Ureter (tissue), 1 donor: Measurements from ENCODE around the gene MICAL3. TPM values are rescaled to one million over a fixed set of nuclear protein-coding genes. Genes with fewer than 3 reads are reported as not detected.
"Not testable (repeated sequence)": the region's sequence is repeated elsewhere in the genome, so short reads cannot be mapped to it uniquely, and the experiment has no call there.

Experiments used
- DNase-seq: peaks from one replicate; pipeline ENCODE4 v3.0.0-alpha.2; 2020; ENCODE audit warnings: low spot score
- total RNA-seq: library from RNA; stranded (reverse); gene quantifications from one replicate; pipeline ENCODE4 v1.2.4, GENCODE V29; 2023
- donor health status: DM: yes; HTN: yes; CAD: no.

MICAL3 gene
- total RNA-seq, 1 donor from 2014 or later, result 67.1 TPM

DNA sequence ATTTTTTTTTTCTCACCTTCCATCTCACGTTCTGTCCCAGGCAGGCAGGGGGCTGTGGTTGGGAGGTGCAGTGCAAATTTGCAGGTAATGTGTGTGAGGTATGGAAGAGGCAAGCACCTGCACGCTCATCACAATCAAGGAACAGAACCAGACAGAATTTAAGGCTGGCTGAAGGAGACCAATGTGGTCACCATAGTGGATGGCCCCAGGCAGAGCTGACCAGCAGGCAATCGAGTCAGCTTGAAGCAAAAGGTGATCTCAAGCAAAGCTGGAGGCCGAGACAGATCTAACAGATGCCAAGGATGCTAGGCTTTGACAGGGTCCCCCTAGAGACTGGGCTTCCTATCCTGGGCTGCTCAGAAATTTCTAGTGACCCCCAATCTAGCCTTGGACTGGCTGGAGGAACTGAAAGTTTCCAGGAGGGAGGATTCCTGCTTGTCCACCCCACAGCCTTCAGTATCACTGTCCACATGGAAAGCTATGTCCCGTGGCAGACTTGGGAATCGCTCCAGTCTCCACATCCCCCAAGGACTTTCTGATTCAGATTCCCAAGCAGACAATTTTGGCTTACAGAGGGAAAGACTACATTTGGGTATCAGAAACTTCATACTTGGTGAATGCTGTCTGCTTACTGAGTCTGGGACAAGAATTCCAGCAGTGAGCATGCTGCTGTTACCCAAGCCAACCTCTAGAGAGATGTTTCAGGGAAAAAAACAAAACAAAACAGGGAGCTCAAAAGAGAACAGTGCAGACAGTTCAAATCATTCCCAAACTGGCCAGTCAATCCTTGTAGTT lies 9.0 kb upstream of the MICAL3 start:
- DNase-seq, result no peak

DNA sequence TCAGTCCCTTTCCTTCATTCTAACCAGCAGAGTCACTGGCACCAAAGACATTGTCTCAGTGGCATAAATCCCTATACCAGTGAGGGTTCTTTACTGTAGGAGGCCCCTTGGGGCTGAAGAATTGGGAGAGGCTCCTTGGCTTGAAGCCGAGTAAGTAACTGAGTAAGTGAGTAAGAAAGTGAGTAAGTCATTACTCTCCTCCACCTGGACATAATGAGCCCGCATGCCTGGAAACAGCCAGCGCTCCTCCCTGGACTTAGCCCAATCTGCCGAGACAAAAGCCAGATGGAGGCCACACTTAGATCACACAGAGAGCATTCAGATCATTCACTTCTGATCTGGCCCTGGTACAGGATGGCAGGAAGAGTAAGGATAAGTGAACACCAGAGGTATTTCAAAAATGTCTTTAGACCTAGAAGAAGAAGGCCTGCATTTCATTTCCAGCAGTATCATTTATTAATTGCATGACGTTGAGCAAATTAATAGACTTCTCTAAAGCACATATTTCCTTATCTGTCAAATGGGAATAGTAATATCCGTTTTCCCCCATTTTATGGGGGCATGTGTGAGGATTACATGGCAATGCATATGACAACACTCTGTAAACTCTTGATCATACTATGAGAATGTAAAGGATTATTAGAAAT lies 8.2 kb upstream of the MICAL3 start:
- no peak for DNase-seq

- no peak for DNase-seq
Observed at GRCh38 chr22:18031695-18032454, 7.5 kb upstream of the MICAL3 start.

- no peak for DNase-seq
Observed at GRCh38 chr22:18029686-18030267, 5.4 kb upstream of the MICAL3 start.

DNA sequence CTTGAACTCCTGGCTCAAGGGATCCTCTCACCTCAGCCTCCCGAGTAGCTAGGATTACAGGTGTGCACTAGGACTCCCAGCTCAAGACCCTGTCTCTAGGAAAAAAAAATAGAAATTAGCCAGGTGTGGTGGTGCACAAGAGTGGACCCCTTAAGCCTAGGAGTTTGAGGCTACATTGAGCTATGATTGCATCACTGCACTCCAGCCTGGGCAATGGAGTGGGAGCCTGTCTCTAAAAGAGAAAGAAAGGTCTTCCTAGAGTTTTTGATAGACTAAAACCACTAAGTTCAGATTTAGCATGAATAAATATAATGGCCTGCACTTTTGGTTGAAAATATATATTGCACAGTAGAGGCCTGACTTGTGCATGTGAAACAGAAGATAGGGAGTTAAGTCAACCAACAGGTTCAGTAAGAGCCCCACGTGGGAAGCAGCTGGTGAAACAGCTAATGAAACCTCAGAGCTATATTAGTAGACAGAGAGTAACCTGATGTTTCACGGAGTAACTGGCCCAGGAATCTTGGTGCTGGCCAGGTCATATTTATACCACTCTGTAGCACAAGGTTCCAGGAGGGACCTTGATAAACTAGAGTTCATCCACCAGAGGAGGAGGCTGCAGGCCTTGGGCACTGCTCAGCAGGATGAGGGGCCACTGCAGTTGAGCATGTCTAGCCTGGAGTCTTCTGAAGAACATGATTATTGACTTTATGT lies 4.6 kb upstream of the MICAL3 start:
- no peak for DNase-seq

- not testable (repeated sequence) for DNase-seq
Observed at GRCh38 chr22:18025898-18026297, 1.5 kb upstream of the MICAL3 start.

GRCh38 chr22:18024956-18025720 lies 777 bp upstream of the MICAL3 start:
- no peak for DNase-seq

DNA sequence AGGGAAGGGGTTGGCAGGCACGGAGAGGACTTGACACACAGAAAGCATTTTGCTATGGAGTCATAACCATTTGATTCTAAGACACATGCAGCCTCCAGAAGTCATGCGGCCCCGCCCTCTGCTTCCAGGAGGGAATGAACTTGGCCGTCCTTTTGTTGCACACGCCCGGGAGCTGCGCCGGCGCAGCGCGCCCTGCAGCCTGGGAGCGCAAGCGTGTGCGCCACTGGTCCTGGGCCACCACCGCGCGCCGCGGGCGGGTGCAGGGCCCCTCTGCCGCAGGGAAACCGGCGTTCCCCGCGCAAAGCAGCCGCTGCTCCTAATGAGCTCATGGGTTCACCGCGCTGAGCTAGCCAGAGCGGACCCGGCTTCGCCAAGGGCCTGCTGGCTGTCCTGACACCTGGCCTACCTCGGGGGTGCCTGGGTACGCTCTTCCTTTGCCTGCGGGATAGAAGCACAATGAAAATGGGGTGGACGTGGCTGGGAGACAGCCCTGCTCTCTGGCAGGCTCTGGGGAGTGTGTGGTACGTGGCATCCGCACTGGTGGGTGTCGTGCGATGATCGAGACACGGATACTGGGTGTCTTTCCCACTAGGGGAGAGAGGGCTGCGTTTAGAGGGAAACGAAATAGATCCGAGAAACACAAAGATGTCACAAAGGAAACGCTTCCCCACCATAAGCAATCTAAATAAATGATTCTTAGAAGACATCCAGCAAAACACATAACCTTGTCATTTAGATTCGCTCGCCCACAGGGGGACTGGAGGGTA lies 669 bp downstream of the MICAL3 start:
- DNase-seq, result peak; percentile 74

GRCh38 chr22:18022876-18023275 lies 1.5 kb downstream of the MICAL3 start:
- DNase-seq, result no peak

DNA sequence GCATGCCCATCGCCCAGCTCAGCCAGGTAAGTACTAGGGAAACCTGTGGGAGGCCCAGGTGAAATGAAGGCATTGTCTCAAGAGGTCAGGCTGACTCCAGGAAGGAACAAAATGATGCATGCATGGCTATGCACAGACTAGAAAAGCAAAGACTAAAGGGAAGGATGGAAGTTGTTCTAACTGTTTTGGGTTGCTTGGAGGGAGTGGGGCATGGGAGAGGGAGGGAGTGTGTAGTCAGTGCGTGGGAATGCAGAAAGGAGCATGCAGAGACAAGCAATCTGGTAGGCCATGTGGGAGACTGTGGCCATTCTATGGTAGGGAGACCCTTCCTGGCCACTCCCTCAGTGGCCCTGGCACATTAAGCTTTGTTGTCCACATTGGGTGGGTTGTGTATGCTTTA lies 2.9 kb downstream of the MICAL3 start:
- DNase-seq, result no peak

- not testable (repeated sequence) for DNase-seq
Observed at GRCh38 chr22:18020743-18021142, 3.6 kb downstream of the MICAL3 start.

DNA sequence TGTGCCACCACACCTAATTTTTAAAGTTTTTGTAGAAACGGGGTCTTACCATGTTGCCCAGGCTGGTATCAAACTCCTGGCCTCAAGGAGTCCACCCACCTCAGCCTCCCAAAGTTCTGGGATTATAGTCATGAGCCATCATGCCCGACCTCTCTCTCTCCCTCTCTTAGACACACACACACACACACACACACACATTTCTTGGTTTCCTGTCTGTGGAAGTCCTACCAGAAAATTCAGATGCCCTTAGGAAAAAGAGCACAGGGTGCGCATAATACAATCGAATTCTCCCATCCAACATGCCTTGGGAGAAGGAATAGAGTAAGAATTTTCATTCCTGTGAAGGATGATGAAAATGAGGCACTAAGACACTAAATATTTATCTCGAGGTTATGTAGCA lies 10.4 kb downstream of the MICAL3 start:
- DNase-seq, result no peak

DNA sequence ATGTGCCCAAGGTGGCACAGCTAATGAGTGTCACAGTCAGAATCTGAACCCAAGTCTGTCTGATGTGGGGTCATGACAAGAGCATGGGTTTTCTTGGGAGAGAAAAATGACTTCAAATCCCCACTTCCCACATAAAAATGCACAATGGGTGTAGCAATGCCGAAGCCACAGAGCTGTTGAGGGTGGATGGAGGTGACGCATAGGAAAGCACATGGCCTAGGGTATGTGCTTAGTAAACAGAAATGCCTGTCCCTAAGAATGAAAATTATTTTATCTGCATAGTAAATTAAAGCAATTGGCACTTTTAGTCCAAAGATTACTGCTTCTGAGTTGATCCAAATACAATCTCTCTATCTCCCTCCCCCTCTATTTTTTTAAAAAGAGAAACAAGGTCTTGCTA lies 10.9 kb downstream of the MICAL3 start:
- DNase-seq, result no peak

DNA sequence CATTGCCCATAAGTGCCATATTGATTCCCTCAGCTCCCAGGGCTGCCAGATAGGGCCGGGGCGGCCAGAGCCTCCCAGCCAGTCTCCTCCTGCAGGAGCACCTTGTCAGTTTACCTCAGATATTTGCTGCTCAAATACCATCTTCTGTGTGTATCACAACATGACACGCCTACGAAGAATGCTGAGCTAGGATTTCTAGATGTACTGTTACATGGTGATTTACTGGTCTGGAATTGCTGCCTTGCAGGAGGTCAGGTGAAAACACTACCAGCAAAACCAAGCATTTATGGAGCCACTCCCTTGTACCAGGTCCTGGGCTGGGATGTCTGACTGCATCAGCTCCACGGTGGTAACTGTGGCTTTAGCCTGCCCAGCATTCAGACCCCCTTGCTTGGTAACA lies 11.8 kb downstream of the MICAL3 start:
- no peak for DNase-seq

DNA sequence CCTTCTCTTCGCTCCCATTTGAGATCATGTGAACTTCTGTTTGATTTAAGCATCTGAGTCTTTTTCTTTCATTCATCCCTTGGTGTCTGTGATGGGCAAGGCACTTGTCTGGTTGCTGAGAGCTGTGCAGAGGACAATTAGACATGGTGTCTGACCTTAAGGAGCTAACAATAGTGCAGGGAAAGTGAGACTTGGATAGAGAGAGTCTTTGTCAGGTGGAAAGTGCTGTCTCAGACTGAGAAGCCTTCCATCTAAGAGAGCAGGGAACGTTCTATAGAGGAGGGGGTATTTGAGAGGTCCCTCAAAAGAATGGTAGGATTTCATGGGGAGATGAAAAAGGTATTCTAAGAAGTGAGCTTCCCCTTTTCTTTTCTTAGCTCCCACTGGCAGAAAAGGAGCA lies 14.1 kb downstream of the MICAL3 start:
- no peak for DNase-seq

- DNase-seq, result no peak
Observed at GRCh38 chr22:18008136-18008535, 16.2 kb downstream of the MICAL3 start.

DNA sequence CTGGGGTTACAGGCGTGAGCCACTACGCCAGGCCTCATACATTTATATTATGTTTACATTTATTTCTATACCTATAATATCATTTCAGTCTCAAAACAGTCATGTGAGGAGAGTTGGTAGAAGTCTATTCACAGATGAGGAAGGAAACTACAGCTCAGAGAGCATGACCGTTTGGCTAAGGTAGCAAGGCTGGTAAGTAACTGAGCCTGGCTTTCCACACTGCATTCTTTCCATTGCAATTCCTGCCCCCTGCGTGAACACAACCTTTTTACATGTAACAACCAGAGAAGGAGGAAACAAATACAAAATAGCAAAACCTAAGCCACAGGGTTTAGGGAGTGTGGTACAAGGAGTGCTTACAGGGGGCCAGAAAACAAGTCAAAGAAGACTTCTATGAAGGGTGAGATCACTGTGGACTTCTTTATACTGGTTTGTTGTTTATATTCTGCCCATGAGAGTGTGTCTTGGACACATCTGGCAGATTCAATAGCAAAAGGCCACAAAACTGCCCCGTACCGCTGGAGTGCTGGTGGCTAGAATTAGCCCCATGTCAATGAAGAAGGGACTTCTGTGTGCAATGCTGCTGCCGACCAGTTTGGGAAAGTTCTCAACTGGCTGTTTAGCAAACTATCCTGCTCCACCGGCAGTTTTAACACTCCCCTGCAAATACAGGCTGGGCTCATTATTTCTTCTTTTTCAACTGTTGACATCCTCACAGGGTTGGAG lies 19.0 kb downstream of the MICAL3 start:
- DNase-seq, result no peak

DNA sequence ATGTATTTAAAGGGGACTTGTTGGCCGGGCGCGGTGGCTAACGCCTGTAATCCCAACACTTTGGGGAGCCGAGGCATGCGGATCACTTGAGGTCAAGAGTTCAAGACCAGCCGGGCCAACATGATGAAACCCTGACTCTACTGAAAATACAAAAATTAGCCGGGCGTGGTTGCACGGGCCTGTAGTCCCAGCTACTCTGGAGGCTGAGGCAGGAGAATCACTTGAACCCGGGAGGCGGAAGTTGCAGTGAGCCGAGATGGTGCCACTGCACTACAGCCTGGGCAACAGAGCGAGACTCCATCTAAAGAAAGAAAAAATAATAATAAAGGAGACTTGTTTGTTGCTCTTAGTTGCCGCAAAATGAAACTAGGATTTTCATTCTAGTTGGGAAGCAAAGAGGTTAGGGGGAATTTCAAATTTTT lies 22.5 kb downstream of the MICAL3 start:
- DNase-seq, result not testable (repeated sequence)
